GM12878 (cell line): ENCODE measurements around the gene RPS6KL1. TPM values are rescaled to one million over a fixed set of nuclear protein-coding genes. Genes with fewer than 3 reads are reported as not detected.

Experiments used
- ATAC-seq: fragments of 200-7000 bp; cut with Tn5 transposase; 3 replicates; pipeline ENCODE4 v1.9.1; 2020; ENCODE audit warnings: mild to moderate bottlenecking, moderate library complexity
- BruUV-seq: library from RNA; stranded (reverse); fragments of 400-500 nt; replicated peaks from 2 replicates; lab custom pipeline; 2021; lab: Mats Ljungman, UMichigan
- CTCF ChIA-PET: fragments of 300-600 bp; sonication (Branson Sonifier 250); formaldehyde crosslinking; extraction: SDS; loops from one replicate; lab custom pipeline; 2021; ENCODE audit warnings: inconsistent platforms; lab: Yijun Ruan, JAX
- POLR2A ChIA-PET: fragments of 350-600 bp; formaldehyde crosslinking; extraction: SDS; loops from one replicate; lab custom pipeline; 2021; ENCODE audit warnings: inconsistent platforms; lab: Charles Lee
- RAD21 ChIA-PET: fragments of 300-600 bp; sonication (Branson Sonifier 250); formaldehyde crosslinking; loops from one replicate; lab custom pipeline; 2023; ENCODE audit warnings: antibody characterized with exemption; ENCODE audit not compliant: unreplicated experiment; lab: Charles Lee
- SMC1A ChIA-PET: fragments of 300-600 bp; sonication (Branson Sonifier 250); formaldehyde crosslinking; loops from one replicate; lab custom pipeline; 2023; ENCODE audit not compliant: unreplicated experiment, uncharacterized antibody; lab: Charles Lee
- DNase-seq: peaks from one replicate; pipeline ENCODE4 v3.0.0-alpha.2; 2011; ENCODE audit warnings: low read depth, low spot score
- FAIRE-seq: peaks from 3 replicates; lab custom pipeline; 2011; peaks lifted over from hg19 to GRCh38; lab: Jason Lieb, UNC
- H2AFZ ChIP-seq: 2 replicates; pipeline ENCODE4 v1.6.0; 2011; ENCODE audit warnings: low read depth, low read length, control low read depth; ENCODE audit not compliant: control insufficient read depth
- H3K27ac ChIP-seq: 2 replicates; pipeline ENCODE4 v1.5.1; 2011; ENCODE audit warnings: control low read depth; ENCODE audit not compliant: control insufficient read depth, insufficient read depth
- H3K27me3 ChIP-seq, 2 experiments: replicated peaks in 1 of 2; 2 replicates each; pipeline versions ENCODE4 v1.6.0 to v1.6.1; 2011; ENCODE audit warnings: low read length in 1 of 2; ENCODE audit not compliant: control insufficient read depth in 2 of 2, insufficient read depth in 2 of 2
- H3K36me3 ChIP-seq, 2 experiments: 2 replicates each; pipeline ENCODE4 v1.5.1; 2011; ENCODE audit warnings: low read length in 1 of 2; ENCODE audit not compliant: control insufficient read depth in 2 of 2, insufficient read depth in 2 of 2
- H3K4me1 ChIP-seq: 2 replicates; pipeline ENCODE4 v1.6.1; 2011; ENCODE audit warnings: mild to moderate bottlenecking, low read length, moderate library complexity, mixed read lengths; ENCODE audit not compliant: control insufficient read depth, insufficient read depth
- H3K4me2 ChIP-seq: 2 replicates; pipeline ENCODE4 v1.6.0; 2011; ENCODE audit warnings: control low read depth; ENCODE audit not compliant: control insufficient read depth, insufficient read depth
- H3K4me3 ChIP-seq: fragments of 200-600 bp; sonication (generic); 2 replicates; pipeline ENCODE4 v1.5.1; 2016
- H3K79me2 ChIP-seq: 2 replicates; pipeline ENCODE4 v1.6.0; 2011; ENCODE audit warnings: low read length; ENCODE audit not compliant: control insufficient read depth, insufficient read depth
- H3K9ac ChIP-seq: 2 replicates; pipeline ENCODE4 v1.8.0; 2011; ENCODE audit warnings: low read length, control low read depth, mixed read lengths; ENCODE audit not compliant: control insufficient read depth, insufficient read depth
- H3K9me3 ChIP-seq: replicated peaks from 3 replicates; pipeline ENCODE4 v1.5.1; 2011; ENCODE audit warnings: mild to moderate bottlenecking, low read length; ENCODE audit not compliant: control insufficient read depth, insufficient read depth
- H4K20me1 ChIP-seq: 2 replicates; pipeline ENCODE4 v1.6.0; 2011; ENCODE audit not compliant: control insufficient read depth, insufficient read depth
- CTCF ChIP-seq, 3 experiments: IDR thresholded peaks in 2 of 3; conservative IDR thresholded peaks in 1 of 3; 2 replicates each; pipeline ENCODE4 v1.5.1; 2011; ENCODE audit warnings: low read depth in 3 of 3, low read length in 3 of 3, mild to moderate bottlenecking in 3 of 3, control low read depth in 2 of 3, moderate library complexity in 2 of 3, inconsistent platforms in 1 of 3, mixed read lengths in 1 of 3; ENCODE audit not compliant: control insufficient read depth in 2 of 3, insufficient read depth in 1 of 3; ENCODE audit errors: extremely low read depth in 1 of 3
- HDGF ChIP-seq: fragments of 450-650 bp; IDR thresholded peaks from 2 replicates; pipeline ENCODE4 v1.6.1; 2016; ENCODE audit warnings: antibody characterized with exemption
- IRF3 ChIP-seq: fragments of 450-650 bp; IDR thresholded peaks from 2 replicates; pipeline ENCODE4 v1.6.1; 2014; ENCODE audit warnings: mild to moderate bottlenecking
- NFYB ChIP-seq: IDR thresholded peaks from 2 replicates; pipeline ENCODE4 v1.6.1; 2011; ENCODE audit warnings: low read depth, mild to moderate bottlenecking, low read length, improper control_type of control experiment, moderate library complexity; ENCODE audit not compliant: insufficient read depth
- USF2 ChIP-seq: IDR thresholded peaks from 2 replicates; pipeline ENCODE4 v1.6.1; 2011; ENCODE audit warnings: low read depth, low read length, improper control_type of control experiment, borderline replicate concordance
- ZBTB33 ChIP-seq: fragments of 450-650 bp; IDR thresholded peaks from 2 replicates; pipeline ENCODE4 v1.6.1; 2017; ENCODE audit warnings: mild to moderate bottlenecking
- ZNF687 ChIP-seq: fragments of 450-650 bp; IDR thresholded peaks from 2 replicates; pipeline ENCODE4 v1.6.1; 2017; ENCODE audit warnings: mild to moderate bottlenecking, moderate library complexity
- WGBS: methylation state at CpG from one replicate; pipeline ENCODE4 v1.1.6; 2016; ENCODE audit warnings: low lambda C conversion rate; ENCODE audit not compliant: insufficient replicate concordance, insufficient coverage; ENCODE audit errors: missing lambda C conversion rate; 5-methylcytosine and 5-hydroxymethylcytosine counted together
- in situ Hi-C: fragments of 300-500 bp; cut with MboI; formaldehyde crosslinking; loops from 9 replicates; pipeline ENCODE4 v1.14.3; 2018; ENCODE audit warnings: mixed read lengths
- intact Hi-C: fragments of 100-400 bp; cut with micrococcal nuclease; formaldehyde crosslinking; loops from one replicate; pipeline ENCODE4 v1.14.2; 2022; ENCODE audit not compliant: unreplicated experiment
- polyA plus RNA-seq, 11 experiments: library from polyadenylated mRNA; depleted of rRNA in 4 of 11; unstranded in 6 of 11; stranded (reverse) in 5 of 11; fragments of >200 nt; fragmentation: Nextera tagmentation in 4 of 11; fragmentation: Illumina TruSeq in 1 of 11; extraction: Ambion mirVana in 4 of 11; extraction: Trizol in 1 of 11; gene quantifications; 1 replicate in 1 of 11; 2 replicates in 10 of 11; pipeline versions ENCODE4 v1.2.1 to v1.2.3, GENCODE V29; 2011 to 2016; ENCODE audit warnings: inconsistent platforms in 2 of 11, missing spikeins in 2 of 11, low read depth in 1 of 11
- total RNA-seq, 4 experiments: library from RNA; depleted of rRNA in 3 of 4; stranded (reverse); fragments of >200 nt in 3 of 4; fragmentation: Illumina TruSeq in 1 of 4; extraction: Trizol in 1 of 4; gene quantifications; 2 replicates each; pipeline versions ENCODE4 v1.2.1 to v1.2.3, GENCODE V29; 2013 to 2021

The RPS6KL1 gene
- total and polyA plus RNA-seq, 10 of the 15 experiments (the other 5 are each of a cell fraction or from before 2014, with no cell fraction given) = 0.04 to 4.2 (median 2.0) TPM

- Histone ChIP-seq H3K9ac (no peak overlapping the region), H3K27me3 (no peaks in the 10 kb centered on the region), H3K36me3 (no peaks in the 10 kb centered on the region), H4K20me1 (no peaks in the 10 kb centered on the region), H2AFZ (no peak overlapping the region), H3K4me3 (no peak overlapping the region), H3K79me2 (no peaks in the 10 kb centered on the region), H3K4me1 (no peaks in the 10 kb centered on the region), H3K27ac (no peak overlapping the region), H3K4me2 (no peak overlapping the region), H3K9me3 (no peaks in the 10 kb centered on the region)
- no peak for FAIRE-seq
- POLR2A ChIA-PET = no interaction called here
- WGBS = 73% methylated on average over 10 of the region's 10 CpGs
- RAD21 ChIA-PET = interaction anchor here (0.5 to 8.8 kb wide), 11 partner anchors 13 to 620 kb away, joined by 3 to 114 read pairs (median 6); partner anchors contain the start of gene DLST
- SMC1A ChIA-PET = interaction anchor here (0.6 to 11.1 kb wide), 25 partner anchors 9 to 442 kb away, joined by 3 to 165 read pairs (median 4); partner anchors contain the start of genes ACYP1, DLST, EIF2B2 and PROX2
- DNase-seq = no peak
- in situ Hi-C loops = no loop called here
- BruUV-seq = no TSS peak
- ATAC-seq = no peak
- TF ChIP-seq NFYB = no peak
- TF ChIP-seq CTCF (IDR thresholded peaks at IDR 0.05 in 2 of 3, conservative IDR thresholded peaks at IDR 0.05 in 1 of 3; ENCODE audit: control insufficient read depth in 2 of 3, extremely low read depth in 1 of 3, insufficient read depth in 1 of 3, low read depth in 3 of 3, low read length in 3 of 3) = no peak
- no peak for TF ChIP-seq ZNF687
- TF ChIP-seq ZBTB33 = no peak
- TF ChIP-seq USF2 = no peak
- TF ChIP-seq IRF3 = no peak
- TF ChIP-seq HDGF = no peak
- CTCF ChIA-PET = interaction anchor here (0.6 to 13.8 kb wide), 40 partner anchors 8 to 446 kb away, joined by 3 to 552 read pairs (median 4); partner anchors contain the start of genes ACYP1, DLST, EIF2B2 and PROX2
- intact Hi-C loops = loop anchor here (10.0 kb wide), 1 partner anchor 435 kb away; no protein-coding TSS in a partner anchor
These were observed 63.1 kb downstream of the RPS6KL1 start for GRCh38 chr14:74859757-74860552.
